ENCODE measurements around the gene ADARB2.

Gene ADARB2

DNA sequence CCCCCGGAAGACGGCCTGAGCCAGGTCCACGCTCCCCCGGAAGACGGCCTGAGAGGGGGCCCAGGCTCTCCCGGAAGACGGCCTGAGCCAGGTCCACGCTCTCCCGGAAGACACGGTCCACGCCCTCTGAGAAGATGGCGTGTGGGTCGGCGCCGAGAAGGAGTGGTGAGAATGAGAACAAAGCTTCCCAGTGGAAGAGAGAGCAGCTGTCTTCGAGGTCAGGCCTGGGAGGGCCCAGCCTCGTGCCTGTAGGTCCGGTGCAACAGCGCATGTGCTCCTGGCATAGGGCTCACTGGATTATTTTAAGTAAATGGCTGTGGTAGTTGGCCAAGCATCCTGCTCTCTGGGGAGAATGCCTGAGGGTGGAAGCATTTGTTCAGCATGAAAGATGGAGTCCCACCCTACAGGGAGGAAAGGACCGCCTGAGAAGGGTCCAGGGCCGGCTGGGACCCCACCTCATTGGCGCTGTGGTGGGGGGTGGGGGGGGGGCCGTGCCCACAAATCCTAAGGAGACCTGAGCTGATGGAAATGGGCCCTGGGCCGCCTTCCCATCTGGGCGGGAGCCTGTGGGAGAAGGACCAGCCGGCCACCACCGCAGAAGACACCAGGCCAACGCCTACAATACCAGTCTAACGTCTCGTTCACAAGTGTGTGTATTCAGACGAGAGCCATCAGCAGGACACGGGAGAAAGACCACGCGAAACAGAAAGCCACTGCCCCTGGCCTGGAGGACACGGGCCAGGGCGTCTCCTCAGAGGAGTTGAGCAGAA lies 471.1 kb downstream of the ADARB2 start:
- no peak for DNase-seq

GRCh38 chr10:1264001-1264400 lies 473.3 kb downstream of the ADARB2 start:
- no peak for DNase-seq

DNA sequence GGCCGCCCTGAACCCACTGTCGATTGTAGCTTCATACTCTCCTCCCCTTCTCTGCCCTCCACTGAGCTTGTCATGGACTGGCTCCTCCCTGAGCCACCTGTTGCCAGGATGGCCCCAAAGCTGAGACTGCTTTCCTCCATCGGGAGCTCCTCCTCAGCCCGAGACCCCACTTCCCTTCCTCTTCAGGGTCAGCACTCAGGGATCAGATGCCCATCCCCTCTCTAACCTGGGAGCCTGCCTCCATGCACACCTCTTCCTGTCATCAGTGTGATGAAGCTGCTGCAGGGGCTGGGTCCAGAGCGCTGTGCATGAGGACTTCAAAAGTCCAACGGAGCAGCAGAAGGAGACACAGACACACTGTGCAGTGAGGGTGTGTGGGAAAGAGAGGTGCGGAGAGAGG lies 480.1 kb downstream of the ADARB2 start:
- no peak for DNase-seq

DNA sequence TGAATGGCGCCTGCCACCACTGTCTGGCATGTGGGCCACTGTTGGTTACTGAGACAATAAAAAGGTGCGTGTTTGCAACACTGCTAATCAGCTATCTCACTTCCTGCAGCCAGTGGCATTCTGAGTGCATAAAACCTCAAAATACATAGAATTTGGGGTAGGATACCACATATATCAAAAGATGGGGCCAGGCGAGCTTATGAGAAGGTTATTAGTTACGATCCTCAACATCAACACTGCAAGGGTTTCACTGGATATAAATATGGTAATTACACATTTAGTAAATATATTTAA lies 480.9 kb downstream of the ADARB2 start:
- no peak for DNase-seq

DNA sequence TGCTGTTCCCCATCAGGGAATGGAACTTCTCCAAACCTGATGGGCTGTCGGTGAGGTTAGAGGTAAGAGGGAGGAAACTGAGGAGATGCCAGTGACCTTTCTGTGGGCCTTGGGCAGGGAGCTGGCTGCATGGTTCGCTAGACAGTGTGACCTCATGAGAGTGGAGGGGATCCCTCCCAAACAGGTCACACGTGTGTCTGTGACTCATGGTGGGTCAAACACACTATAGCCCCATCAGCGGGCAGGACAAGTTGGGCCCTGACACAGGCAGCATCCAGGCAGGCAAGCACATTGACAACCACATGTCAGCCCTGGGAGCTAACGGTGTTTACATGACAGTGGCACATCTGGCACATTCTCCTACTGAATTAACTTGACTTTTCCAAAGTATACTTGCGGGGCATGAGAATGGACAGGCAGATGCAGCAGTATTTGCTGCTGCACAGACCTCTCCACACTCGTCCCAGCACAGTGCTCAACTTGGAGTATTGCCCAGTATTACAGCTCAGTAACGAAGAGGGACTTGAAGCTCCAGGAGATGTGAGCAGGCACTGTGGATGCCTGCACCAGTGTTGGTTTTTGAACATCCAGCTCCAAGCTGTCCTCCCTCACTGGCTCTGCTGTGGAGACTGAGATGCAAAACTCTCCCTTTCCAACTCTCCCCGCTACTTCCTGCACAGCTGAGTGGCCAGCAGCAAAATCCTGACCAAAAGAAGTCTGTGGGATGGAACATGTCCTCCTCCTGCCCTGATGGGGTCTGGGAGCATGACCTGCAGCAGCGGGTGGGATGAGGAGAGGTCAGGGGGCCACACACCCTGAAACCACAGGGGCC lies 481.5 kb downstream of the ADARB2 start:
- no peak for DNase-seq

- DNase-seq, result no peak
Observed at GRCh38 chr10:1255118-1255517, 482.2 kb downstream of the ADARB2 start.

DNA sequence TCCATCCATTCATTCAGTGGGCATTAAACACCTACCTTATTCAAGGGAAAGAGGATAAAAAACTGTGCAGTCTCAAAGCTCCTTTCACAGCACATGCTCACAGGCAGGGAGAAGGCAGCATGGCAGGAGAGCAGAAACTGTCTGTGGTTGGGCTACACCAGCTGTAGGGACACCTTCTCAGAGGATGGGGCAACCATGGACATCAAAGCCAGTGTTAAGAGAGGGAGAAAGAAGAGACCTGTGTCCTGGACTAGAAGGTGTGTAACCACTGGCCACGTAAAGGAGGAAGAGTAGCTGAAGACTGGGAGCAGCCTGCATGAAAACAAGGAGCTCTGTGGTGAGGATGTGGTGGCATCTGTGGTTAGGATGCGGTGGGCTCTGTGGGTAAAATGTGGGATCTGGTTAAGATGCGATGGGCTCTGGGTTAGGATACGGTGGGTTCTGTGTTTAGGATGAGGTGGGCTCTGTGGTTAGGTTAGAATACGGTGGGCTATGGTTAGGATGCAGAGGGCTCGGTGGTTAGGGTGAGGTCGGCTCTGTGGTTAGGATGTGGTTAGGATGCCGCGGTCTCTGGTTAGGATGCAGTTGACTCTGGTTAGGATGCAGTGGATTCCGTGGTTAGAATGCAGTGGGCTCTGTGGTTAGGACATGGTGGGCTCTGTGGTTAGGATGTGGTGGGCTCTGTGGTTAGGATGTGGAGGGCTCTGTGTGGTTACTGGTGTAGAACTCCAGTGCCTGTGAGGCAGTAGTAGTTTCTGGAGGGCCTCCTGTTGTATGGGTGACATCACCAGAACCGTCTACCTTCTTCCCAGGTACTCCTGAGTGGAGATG lies 483.6 kb downstream of the ADARB2 start:
- DNase-seq, result no peak

GRCh38 chr10:1251769-1252168 lies 485.6 kb downstream of the ADARB2 start:
- no peak for DNase-seq

DNA sequence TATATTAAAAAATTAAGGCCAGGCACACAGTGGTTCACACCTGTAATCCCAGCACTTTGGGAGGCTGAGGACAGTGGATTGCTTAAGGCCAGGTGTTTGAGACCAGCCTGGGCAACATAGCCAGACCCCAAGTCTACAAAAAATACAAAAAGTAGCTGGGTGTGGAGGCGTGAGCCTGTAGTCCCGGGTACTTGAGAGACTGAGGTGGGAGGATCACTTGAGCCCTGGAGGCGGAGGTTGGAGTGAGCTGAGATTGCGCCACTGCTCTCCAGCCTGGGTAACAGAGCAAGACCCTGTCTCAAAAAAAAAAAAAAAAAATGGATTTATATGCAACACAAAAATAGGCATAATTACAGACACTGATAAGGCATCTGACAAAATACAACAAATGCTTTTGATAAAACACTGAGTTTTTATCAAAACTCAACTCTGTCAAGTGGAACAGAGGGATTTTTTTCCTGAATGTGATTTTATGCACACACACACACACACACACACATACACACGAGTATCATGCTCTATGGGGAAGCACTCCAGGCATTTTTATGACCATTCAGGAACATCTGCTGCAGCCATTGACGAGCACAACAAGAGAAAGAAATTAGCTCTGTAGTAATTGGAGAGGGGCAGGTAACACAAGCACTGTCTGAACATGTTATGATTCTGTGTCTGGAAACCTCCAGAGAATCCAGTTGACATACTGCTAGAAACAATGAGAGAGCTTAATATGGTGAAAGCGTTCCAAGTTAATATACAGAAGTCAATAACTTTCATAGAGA lies 488.0 kb downstream of the ADARB2 start:
- DNase-seq, result peak; percentile 11 to 91 (median 71)

GRCh38 chr10:1248262-1248630 lies 489.1 kb downstream of the ADARB2 start:
- peak in 2 of 3 experiments; percentile 8 to 34 for DNase-seq

DNA sequence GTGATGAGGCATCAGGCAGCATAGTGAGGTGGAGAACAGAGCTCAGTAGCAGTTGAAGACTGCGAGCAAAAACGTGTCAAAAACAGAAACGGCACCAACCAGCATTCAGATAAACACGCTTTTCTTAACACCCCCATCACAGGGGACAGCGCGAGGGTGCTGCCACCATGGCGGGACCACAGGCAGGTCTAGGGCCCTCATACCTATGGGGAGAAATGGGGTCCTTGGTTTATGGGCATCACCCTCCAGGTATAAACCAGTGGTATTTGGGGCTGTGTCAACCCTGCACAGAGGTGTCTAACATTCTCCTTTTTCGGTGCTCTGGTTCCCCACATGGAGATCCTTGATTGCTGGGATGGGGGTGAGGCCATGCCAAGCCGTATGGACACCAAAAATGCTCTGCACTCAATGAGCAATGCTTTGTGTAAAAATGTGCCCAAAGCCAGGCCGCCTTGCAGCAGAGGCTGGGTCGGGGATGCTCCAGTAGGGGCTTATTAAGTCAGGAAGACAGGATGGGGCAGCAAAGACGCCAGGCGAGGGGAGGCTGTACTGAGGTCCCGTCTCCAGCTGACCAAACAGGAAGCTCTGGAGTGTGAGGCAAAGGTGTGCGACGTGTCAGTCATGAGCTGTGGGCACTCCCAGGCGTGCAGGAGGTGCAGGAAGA lies 489.6 kb downstream of the ADARB2 start:
- DNase-seq, result no peak

DNA sequence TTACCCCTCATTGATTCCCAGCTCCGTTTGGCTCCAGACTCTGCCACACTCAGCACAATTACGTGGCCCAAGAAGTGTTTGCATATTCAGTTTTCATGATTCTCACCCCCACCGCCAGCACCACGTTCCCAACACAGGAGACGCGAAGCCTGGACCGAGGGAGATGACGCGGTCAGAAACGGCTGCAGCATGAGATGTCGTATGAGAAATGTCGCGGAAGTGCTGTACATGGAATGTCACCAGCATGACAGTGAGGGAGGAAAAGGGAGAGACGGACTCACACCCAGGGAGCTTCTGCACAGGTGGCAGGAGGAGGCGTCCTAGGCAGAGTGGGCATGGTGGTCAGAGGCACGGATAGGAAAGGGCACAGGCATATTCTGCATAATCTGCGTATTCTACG lies 492.8 kb downstream of the ADARB2 start:
- no peak for DNase-seq

DNA sequence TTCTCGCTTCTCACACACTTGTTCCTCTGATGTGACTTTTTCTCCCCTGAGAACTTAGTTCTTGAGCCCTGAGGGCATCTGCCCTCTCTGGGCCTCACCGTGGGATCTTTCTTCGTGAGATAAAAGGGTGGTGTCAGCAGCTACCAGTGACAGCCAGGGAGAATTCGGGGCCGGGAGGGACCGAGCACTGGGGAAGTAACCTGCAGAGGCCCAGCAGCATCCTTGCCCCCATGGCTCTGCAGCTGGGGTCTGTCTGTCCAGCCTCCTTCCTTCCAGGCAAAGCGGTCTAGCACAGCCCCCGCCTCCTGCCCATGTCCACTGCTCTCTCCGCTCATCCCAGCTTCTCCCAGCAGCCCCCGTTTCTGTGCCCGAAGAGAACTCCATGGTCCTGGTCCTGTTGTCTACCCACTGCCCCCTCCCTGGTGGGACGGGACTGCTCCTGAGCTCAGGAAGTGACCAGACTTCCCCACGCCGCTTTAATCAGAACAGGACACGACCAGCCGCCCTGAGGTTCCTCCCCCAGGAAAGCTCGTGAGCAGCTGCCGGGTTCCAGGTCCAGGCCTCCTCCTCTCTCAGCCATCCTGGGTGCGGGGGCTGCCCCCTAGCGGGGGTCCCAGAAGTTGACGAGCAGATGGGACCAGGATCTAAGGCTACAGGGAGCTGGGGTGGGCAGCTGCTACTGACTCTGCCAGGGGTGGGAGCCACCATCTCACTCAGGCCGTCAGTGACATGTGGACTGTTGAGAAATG lies 493.7 kb downstream of the ADARB2 start:
- no peak for DNase-seq

DNA sequence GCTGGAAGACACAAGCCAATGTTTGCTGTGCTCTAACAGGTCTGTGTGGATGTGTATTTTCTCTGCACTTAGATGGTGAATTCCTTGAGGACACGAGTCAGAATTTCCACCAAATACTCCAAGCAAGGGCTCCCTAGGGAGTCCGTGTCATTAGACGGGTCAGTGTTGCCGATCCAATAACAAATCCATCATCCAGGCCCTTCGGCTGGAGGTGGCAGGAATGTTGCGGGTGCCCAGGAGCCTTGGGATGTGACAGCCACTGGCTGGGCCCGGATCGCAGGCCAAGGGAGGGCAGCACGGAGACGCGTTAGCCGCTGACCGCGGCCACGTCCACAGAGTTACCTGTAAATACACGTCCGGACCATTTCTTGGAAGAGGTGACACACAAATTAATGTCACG lies 494.4 kb downstream of the ADARB2 start:
- no peak for DNase-seq

- no peak for DNase-seq
Observed at GRCh38 chr10:1241973-1242935, 495.1 kb downstream of the ADARB2 start.

- no peak for DNase-seq
Observed at GRCh38 chr10:1241322-1241890, 495.9 kb downstream of the ADARB2 start.

DNA sequence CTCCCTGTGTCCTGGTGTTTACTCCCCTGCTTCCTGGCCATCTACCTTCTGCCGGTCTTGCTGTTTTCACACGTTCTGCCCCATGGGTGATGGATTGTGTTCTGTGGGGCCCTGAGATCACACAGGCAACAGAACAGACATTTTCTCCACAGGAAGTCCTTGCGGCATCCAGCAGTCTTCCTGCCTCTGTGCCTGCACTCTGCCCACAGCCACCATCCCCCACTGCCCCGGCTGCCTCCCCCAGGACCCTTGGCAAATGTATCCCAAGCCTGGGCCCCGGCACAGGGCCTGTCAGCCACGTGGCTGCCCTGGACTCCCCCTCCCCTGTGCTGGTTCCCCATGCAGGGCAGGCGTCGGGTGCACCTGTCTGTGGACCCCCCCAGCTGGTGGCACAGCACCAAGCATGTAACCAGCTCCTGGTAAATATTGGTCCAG lies 497.0 kb downstream of the ADARB2 start:
- DNase-seq, result peak in 2 of 3 experiments; percentile 35 to 64

- DNase-seq, result no peak
Observed at GRCh38 chr10:1233031-1233430, 504.3 kb downstream of the ADARB2 start.

GRCh38 chr10:1232164-1232911 lies 505.0 kb downstream of the ADARB2 start:
- DNase-seq, result no peak

Measured in NCI-H1417 (cell line).